H1 (cell line): ENCODE measurements around the gene MRPL9.

Source experiments
- CHD1 ChIP-seq: IDR thresholded peaks from 2 replicates; pipeline ENCODE4 v1.6.1; 2012; ENCODE audit warnings: low read depth, low read length, improper control_type of control experiment
- EP300 ChIP-seq, 2 experiments: IDR thresholded peaks; 1 replicate in 1 of 2; 2 replicates in 1 of 2; pipeline ENCODE4 v1.6.1; 2011 to 2012; ENCODE audit warnings: low read depth in 2 of 2, low read length in 2 of 2, mild to moderate bottlenecking in 2 of 2, borderline replicate concordance in 1 of 2, inconsistent platforms in 1 of 2, moderate library complexity in 1 of 2
- EZH2 ChIP-seq: fragments of 200-600 bp; sonication (generic); IDR thresholded peaks from 2 replicates; pipeline ENCODE4 v1.7.1; 2012; ENCODE audit warnings: low read depth, mild to moderate bottlenecking, moderate library complexity, low read length, inconsistent platforms; ENCODE audit not compliant: severe bottlenecking
- FOSL1 ChIP-seq: IDR thresholded peaks from 2 replicates; pipeline ENCODE4 v1.6.1; 2011; ENCODE audit warnings: mild to moderate bottlenecking, low read depth, low read length, moderate library complexity; ENCODE audit not compliant: insufficient read depth
- JUN ChIP-seq: IDR thresholded peaks from 2 replicates; pipeline ENCODE4 v1.6.1; 2011; ENCODE audit warnings: low read depth, mild to moderate bottlenecking, improper control_type of control experiment, low read length
- KDM1A ChIP-seq: fragments of 200-600, 300-600 bp; sonication (generic); IDR thresholded peaks from 2 replicates; pipeline ENCODE4 v1.7.1; 2016; ENCODE audit warnings: mild to moderate bottlenecking, low read length, borderline replicate concordance
- MAFK ChIP-seq: IDR thresholded peaks from 2 replicates; pipeline ENCODE4 v1.6.1; 2012; ENCODE audit warnings: low read depth, mild to moderate bottlenecking, improper control_type of control experiment, low read length
- RXRA ChIP-seq: IDR thresholded peaks from 2 replicates; pipeline ENCODE4 v1.6.1; 2011; ENCODE audit warnings: low read depth, mild to moderate bottlenecking, low read length, moderate library complexity; ENCODE audit not compliant: insufficient read depth
- YY1 ChIP-seq: IDR thresholded peaks from 2 replicates; pipeline ENCODE4 v1.6.1; 2011; ENCODE audit warnings: low read depth, mild to moderate bottlenecking, low read length
- TF ChIP-seq, protein P1 (sequence below): IDR thresholded peaks from 2 replicates; pipeline ENCODE4 v1.6.1; 2012; ENCODE audit warnings: inconsistent platforms
- TF ChIP-seq, protein P2 (sequence below), 3 experiments: IDR thresholded peaks; 1 replicate in 2 of 3; 2 replicates in 1 of 3; pipeline versions ENCODE4 v1.5.1 to v1.6.1; 2011; ENCODE audit warnings: low read length in 3 of 3, mild to moderate bottlenecking in 3 of 3, inconsistent platforms in 2 of 3, low read depth in 1 of 3, moderate library complexity in 1 of 3; ENCODE audit not compliant: insufficient read depth in 1 of 3; ENCODE audit errors: control extremely low read depth in 1 of 3

DNA sequence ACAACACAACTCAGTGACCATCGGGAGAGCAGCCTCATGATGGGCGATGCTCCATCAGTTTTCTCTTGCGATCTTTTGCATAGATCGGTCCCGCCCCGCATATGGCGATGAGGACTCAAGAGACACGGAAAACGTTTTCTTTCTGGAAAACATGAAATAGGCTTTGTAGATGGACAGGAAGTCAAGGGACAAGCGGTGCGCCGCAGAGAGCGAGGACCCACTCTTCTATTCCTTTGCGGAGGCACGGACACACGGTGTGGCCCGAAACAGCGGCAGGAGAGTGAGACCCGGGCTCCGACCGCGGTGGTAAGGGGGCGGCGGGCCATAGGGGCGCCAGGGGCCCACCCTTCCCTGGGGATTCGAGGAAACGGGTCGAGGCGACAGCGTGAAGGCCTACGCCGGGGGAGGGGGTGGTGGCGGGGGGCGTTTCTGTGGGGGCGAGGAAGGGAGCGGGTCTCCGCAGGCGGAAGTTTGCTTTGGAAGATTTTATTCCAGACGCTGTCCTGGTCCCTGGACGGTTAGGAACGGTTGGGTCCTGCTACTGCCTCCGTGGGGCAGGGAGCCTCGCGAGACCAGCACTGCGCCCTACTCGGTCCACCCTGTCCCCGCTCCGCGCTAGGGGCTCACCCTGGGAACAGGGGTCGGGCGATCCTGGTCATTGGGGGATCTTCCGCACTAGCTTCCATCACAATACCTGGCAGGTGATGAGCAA lies 27.8 kb upstream of the MRPL9 start:
- TF ChIP-seq KDM1A (no peak), JUN (no peak), EZH2 (no peak), YY1 (no peak), MAFK (no peak), RXRA (no peak), EP300 (IDR thresholded peaks at IDR 0.05; ENCODE audit: borderline replicate concordance in 1 of 2, low read depth in 2 of 2, low read length in 2 of 2) (no peak), CHD1 (no peak), FOSL1 (no peak)
- TF ChIP-seq, protein P1, sequence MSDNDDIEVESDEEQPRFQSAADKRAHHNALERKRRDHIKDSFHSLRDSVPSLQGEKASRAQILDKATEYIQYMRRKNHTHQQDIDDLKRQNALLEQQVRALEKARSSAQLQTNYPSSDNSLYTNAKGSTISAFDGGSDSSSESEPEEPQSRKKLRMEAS = no peak
- TF ChIP-seq, protein P2, sequence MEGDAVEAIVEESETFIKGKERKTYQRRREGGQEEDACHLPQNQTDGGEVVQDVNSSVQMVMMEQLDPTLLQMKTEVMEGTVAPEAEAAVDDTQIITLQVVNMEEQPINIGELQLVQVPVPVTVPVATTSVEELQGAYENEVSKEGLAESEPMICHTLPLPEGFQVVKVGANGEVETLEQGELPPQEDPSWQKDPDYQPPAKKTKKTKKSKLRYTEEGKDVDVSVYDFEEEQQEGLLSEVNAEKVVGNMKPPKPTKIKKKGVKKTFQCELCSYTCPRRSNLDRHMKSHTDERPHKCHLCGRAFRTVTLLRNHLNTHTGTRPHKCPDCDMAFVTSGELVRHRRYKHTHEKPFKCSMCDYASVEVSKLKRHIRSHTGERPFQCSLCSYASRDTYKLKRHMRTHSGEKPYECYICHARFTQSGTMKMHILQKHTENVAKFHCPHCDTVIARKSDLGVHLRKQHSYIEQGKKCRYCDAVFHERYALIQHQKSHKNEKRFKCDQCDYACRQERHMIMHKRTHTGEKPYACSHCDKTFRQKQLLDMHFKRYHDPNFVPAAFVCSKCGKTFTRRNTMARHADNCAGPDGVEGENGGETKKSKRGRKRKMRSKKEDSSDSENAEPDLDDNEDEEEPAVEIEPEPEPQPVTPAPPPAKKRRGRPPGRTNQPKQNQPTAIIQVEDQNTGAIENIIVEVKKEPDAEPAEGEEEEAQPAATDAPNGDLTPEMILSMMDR (IDR thresholded peaks at IDR 0.05; ENCODE audit: control extremely low read depth in 1 of 3, insufficient read depth in 1 of 3, low read depth in 1 of 3, low read length in 3 of 3) = no peak
